Transverse colon (tissue), 4 donors: ENCODE measurements around the gene STN1.

Experiments used
- CTCF ChIP-seq, 5 experiments: fragments of 200-600 bp in 3 of 5; fragments of 450-650 bp in 2 of 5; sonication (generic) in 3 of 5; IDR thresholded peaks; 1 replicate in 2 of 5; 2 replicates in 3 of 5; pipeline ENCODE4 v1.5.1; 2016 to 2017; ENCODE audit warnings: antibody characterized with exemption in 5 of 5, inconsistent platforms in 3 of 5, mild to moderate bottlenecking in 2 of 5, moderate library complexity in 1 of 5
- EP300 ChIP-seq: sonication (generic); formaldehyde crosslinking; IDR thresholded peaks from one replicate; pipeline ENCODE4 v1.6.1; 2017; ENCODE audit warnings: antibody characterized with exemption, low read depth
- POLR2AphosphoS5 ChIP-seq, 3 donors: sonication (generic); formaldehyde crosslinking; IDR thresholded peaks; one replicate each; pipeline ENCODE4 v1.6.1; 2016; ENCODE audit warnings: antibody characterized with exemption in 3 of 3

GRCh38 chr10:103850572-103850895, 67.5 kb downstream of the STN1 start:
- TF ChIP-seq POLR2AphosphoS5 (IDR thresholded peaks at IDR 0.05): no peak
- TF ChIP-seq CTCF (IDR thresholded peaks at IDR 0.05): no peak
- no peak for TF ChIP-seq EP300
